ENCODE measurements around the gene SDR42E2.
"Not testable (repeated sequence)": the region's sequence is repeated elsewhere in the genome, so short reads cannot be mapped to it uniquely, and the experiment has no call there.

The SDR42E2 gene

DNA sequence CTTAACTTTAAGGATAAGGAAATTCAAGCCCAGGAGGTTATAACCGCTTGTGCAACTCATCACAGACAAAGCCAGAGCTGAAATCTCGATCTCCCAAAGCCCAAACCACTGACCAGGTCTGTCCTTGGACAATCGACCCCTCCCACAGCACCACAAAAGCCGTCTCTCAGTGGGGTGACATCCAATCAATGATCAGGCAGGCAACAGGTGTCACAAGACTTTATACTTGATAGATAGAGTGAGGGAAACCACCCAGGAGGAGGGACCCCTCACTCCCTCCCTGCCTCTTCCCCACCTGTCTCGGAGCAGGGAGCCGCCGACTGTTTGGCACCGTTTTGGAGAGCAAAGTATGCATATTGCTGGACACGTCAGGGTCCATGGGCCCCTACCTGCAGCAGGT, 14.5 kb upstream of the SDR42E2 start:
- Histone ChIP-seq H3K27ac (no peak overlapping the region), H3K36me3 (no peaks in the 10 kb centered on the region), H3K4me1 (ENCODE audit: control insufficient read depth in 1 of 2, insufficient read depth in 1 of 2, low read depth in 1 of 2, low read length in 1 of 2) (no peaks in the 10 kb centered on the region), H3K4me3 (ENCODE audit: low read depth in 1 of 2, low read length in 1 of 2) (no peak overlapping the region), H3K27me3 (peaks cover 6% of the 10 kb centered on the region), H3K9me3 (no peaks in the 10 kb centered on the region)
- TF ChIP-seq, protein P1, sequence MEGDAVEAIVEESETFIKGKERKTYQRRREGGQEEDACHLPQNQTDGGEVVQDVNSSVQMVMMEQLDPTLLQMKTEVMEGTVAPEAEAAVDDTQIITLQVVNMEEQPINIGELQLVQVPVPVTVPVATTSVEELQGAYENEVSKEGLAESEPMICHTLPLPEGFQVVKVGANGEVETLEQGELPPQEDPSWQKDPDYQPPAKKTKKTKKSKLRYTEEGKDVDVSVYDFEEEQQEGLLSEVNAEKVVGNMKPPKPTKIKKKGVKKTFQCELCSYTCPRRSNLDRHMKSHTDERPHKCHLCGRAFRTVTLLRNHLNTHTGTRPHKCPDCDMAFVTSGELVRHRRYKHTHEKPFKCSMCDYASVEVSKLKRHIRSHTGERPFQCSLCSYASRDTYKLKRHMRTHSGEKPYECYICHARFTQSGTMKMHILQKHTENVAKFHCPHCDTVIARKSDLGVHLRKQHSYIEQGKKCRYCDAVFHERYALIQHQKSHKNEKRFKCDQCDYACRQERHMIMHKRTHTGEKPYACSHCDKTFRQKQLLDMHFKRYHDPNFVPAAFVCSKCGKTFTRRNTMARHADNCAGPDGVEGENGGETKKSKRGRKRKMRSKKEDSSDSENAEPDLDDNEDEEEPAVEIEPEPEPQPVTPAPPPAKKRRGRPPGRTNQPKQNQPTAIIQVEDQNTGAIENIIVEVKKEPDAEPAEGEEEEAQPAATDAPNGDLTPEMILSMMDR (IDR thresholded peaks at IDR 0.05): no peak

DNA sequence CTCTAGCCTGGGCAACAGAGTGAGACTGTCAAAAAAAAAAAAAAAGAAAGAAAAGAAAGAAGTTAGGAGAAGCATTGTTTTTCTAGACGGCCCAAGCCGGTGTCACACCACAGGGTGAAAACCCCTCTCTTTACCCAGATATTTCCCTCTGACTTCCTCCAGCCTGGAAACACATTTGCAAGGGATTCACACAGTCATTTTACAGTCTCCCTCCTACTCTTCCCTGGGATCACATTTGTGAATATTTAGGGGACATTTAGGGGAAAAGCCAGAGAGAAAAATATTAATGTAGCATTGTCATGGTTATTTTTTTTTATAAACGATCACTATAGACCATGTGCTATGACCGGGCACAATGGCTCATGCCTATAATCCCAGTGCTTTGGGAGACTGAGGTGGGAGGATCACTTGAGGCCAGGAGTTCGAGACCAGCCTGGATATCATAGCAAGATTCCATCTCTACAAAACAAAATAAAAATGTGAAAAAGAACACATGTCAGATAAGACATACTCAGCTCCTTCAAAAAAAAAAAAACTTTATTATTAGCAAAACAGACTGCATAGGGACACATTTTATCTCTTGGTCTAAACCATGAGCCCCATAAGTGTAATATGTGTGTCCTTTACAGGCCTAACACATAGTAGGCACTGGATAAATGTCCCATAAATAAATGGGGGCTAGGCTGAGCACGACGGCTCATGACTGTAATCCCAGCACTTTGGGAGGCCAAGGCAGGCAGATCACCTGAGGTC, 10.9 kb upstream of the SDR42E2 start:
- H3K4me1 ChIP-seq (ENCODE audit: control insufficient read depth in 1 of 2, insufficient read depth in 1 of 2, low read depth in 1 of 2, low read length in 1 of 2): no peaks in the 10 kb centered on the region

DNA sequence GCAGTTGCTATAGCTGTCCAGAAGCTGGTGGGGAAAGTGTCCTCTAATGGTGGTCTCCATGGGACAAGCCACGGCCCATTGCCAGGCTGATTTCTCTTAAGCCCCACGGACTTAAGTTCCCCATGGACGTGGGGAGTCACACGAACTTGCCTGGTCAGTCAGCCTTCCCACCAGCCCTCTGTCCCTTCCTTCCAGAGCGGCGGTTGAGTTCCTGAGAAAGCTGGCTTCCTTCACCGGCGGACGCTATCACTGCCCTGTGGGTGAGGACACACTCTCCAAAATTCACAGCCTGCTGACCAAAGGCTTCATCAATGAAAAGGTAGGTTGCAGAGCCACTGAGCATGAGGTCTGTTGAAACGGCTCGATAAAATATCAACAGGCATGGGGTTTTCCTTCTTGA, 10.0 kb upstream of the SDR42E2 start:
- TF ChIP-seq, protein P1 (IDR thresholded peaks at IDR 0.05): no peak
- Histone ChIP-seq H3K4me3 (ENCODE audit: low read depth in 1 of 2, low read length in 1 of 2) (no peak overlapping the region), H3K9me3 (no peaks in the 10 kb centered on the region), H3K27ac (no peak overlapping the region), H3K27me3 (no peaks in the 10 kb centered on the region), H3K36me3 (no peaks in the 10 kb centered on the region), H3K4me1 (ENCODE audit: control insufficient read depth in 1 of 2, insufficient read depth in 1 of 2, low read depth in 1 of 2, low read length in 1 of 2) (no peaks in the 10 kb centered on the region)

More for the DNA sequence above, 10.9 kb upstream of the SDR42E2 start:
- Histone ChIP-seq H3K9me3 (no peaks in the 10 kb centered on the region), H3K36me3 (no peaks in the 10 kb centered on the region), H3K4me3 (ENCODE audit: low read depth in 1 of 2, low read length in 1 of 2) (no peak overlapping the region), H3K27me3 (no peaks in the 10 kb centered on the region), H3K27ac (no peak overlapping the region)
- TF ChIP-seq, protein P1 (IDR thresholded peaks at IDR 0.05): no peak

DNA sequence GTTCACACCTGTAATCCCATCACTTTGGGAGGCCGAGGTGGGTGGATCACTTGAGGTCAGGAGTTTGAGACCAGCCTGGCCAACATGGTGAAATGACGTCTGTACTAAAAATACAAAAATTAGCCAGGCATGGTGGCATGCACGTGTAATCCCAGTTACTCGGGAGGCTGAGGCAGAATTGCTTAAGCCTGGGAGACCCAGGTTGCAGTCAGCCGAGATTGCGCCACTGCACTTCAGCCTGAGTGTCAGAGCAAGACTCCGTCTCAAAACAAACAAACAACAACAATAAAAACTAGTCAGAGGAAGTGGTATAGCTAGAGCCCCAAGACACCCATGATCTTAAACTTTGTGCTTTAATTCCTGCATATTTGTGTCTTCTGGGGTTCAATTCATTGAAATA, 9.2 kb upstream of the SDR42E2 start:
- H3K4me3 ChIP-seq (ENCODE audit: low read depth in 1 of 2, low read length in 1 of 2); H3K27me3 ChIP-seq; H3K36me3 ChIP-seq; H3K27ac ChIP-seq; H3K9me3 ChIP-seq; H3K4me1 ChIP-seq (ENCODE audit: control insufficient read depth in 1 of 2, insufficient read depth in 1 of 2, low read depth in 1 of 2, low read length in 1 of 2): not testable (repeated sequence)

DNA sequence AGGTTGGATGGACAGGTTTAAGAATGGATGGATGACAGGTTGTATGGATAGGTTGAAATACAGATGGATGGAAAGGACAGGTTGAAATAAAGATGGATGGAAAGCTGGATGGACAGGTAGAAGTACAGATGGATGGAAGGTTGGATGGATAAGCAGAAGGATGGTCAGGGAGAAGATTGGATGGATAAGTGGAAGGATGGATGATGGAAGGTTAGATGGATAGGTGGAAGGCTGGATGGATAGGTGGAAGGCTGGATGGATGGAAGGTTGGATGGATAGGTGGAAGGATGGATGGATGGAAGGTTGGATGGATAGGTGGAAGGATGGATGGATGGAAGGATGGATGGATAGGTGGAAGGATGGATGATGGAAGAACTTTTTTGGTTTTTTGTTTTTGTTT, 905 bp upstream of the SDR42E2 start:
- Histone ChIP-seq H3K27ac (no peak overlapping the region), H3K4me3 (ENCODE audit: low read depth in 1 of 2, low read length in 1 of 2) (no peak overlapping the region), H3K27me3 (peaks cover 53% of the 10 kb centered on the region), H3K4me1 (ENCODE audit: control insufficient read depth in 1 of 2, insufficient read depth in 1 of 2, low read depth in 1 of 2, low read length in 1 of 2) (peaks cover 0 to 4% of the 10 kb centered on the region in 2 experiments), H3K9me3 (no peaks in the 10 kb centered on the region), H3K36me3 (no peaks in the 10 kb centered on the region)
- TF ChIP-seq, protein P1 (IDR thresholded peaks at IDR 0.05): no peak

DNA sequence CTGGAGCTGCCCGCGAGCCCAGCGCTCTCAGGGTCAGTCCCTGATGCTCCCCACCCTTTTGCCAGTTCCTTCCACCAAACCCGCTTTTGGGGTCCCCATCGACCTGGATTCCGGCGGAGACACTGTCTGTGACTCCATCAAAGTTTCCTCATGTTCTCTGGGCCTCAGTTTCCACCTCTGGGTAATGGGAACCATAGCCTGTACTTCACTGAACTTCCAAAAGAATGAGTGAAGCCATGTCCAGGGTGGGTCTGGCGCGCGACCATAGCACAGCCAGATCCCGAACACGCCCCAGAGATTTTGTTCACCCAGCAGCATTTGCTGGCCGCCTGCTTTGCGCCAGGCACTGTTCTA, 327 bp downstream of the SDR42E2 start:
- Histone ChIP-seq H3K9me3 (no peaks in the 10 kb centered on the region), H3K4me3 (ENCODE audit: low read depth in 1 of 2, low read length in 1 of 2) (no peak overlapping the region)
- TF ChIP-seq, protein P1 (IDR thresholded peaks at IDR 0.05): no peak

More for the DNA sequence above, 327 bp downstream of the SDR42E2 start:
- H3K27me3 ChIP-seq: peaks cover 53% of the 10 kb centered on the region
- H3K36me3 ChIP-seq: no peaks in the 10 kb centered on the region
- no peak overlapping the region for H3K27ac ChIP-seq
- H3K4me1 ChIP-seq (ENCODE audit: control insufficient read depth in 1 of 2, insufficient read depth in 1 of 2, low read depth in 1 of 2, low read length in 1 of 2): peaks cover 0 to 4% of the 10 kb centered on the region in 2 experiments
